ENCODE measurements around the gene RPH3AL.

DNA sequence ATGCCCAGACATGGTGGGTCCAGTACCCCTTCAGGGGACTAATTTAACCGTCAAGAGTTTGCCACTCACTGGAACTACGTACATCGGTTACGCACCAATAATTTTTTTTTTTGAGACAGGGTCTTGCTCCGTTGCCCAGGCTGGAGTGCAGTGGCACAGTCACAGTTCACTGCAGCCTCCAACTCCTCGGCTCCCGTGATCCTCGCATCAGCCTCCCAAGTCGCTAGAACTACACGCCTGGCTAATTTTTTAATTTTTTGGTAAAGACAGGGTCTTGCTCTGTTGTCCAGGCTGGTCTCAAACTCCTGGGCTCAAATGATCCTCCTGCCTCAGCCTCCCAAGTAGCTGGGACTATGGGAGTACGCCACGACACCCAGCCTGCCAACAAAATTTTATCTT lies 15.6 kb downstream of the RPH3AL start:
- TF ChIP-seq, protein P1, sequence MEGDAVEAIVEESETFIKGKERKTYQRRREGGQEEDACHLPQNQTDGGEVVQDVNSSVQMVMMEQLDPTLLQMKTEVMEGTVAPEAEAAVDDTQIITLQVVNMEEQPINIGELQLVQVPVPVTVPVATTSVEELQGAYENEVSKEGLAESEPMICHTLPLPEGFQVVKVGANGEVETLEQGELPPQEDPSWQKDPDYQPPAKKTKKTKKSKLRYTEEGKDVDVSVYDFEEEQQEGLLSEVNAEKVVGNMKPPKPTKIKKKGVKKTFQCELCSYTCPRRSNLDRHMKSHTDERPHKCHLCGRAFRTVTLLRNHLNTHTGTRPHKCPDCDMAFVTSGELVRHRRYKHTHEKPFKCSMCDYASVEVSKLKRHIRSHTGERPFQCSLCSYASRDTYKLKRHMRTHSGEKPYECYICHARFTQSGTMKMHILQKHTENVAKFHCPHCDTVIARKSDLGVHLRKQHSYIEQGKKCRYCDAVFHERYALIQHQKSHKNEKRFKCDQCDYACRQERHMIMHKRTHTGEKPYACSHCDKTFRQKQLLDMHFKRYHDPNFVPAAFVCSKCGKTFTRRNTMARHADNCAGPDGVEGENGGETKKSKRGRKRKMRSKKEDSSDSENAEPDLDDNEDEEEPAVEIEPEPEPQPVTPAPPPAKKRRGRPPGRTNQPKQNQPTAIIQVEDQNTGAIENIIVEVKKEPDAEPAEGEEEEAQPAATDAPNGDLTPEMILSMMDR (IDR thresholded peaks at IDR 0.05): no peak
- no peak for TF ChIP-seq POLR2A (IDR thresholded peaks at IDR 0.05)
